ENCODE data around the gene VPS37B. TPM values are rescaled to one million over a fixed set of nuclear protein-coding genes. Genes with fewer than 3 reads are reported as not detected.

VPS37B gene
- total RNA-seq, 1 donor from 2014 or later: 22.9 TPM

DNA sequence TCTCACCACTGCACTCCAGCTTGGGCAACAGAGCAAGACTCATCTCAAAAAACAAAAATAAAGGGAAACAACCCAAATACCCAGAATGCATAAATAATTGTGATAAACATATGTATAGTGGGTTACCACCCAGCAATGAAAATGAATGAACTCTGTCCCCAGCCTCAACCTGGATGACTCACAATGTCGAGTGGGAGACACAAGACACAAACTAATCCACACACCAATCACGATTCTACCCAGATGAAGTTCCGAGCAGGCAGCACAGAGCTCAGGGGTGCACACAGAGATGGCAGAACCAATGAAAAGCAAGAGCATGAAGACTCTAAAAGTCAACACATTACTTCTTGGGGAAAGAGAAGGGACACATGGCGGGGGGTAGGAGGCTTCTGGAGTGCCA lies 43.2 kb upstream of the VPS37B start:
- Mint-ChIP-seq H3K4me3 (ENCODE audit: low read depth) (no peak overlapping the region), H3K36me3 (ENCODE audit: insufficient read depth) (no peaks in the 10 kb centered on the region), H3K9me3 (ENCODE audit: low read depth) (no peaks in the 10 kb centered on the region), H3K27me3 (no peaks in the 10 kb centered on the region), H3K27ac (no peak overlapping the region), H3K4me1 (ENCODE audit: low read depth) (no peaks in the 10 kb centered on the region)
- TF ChIP-seq, protein P1, sequence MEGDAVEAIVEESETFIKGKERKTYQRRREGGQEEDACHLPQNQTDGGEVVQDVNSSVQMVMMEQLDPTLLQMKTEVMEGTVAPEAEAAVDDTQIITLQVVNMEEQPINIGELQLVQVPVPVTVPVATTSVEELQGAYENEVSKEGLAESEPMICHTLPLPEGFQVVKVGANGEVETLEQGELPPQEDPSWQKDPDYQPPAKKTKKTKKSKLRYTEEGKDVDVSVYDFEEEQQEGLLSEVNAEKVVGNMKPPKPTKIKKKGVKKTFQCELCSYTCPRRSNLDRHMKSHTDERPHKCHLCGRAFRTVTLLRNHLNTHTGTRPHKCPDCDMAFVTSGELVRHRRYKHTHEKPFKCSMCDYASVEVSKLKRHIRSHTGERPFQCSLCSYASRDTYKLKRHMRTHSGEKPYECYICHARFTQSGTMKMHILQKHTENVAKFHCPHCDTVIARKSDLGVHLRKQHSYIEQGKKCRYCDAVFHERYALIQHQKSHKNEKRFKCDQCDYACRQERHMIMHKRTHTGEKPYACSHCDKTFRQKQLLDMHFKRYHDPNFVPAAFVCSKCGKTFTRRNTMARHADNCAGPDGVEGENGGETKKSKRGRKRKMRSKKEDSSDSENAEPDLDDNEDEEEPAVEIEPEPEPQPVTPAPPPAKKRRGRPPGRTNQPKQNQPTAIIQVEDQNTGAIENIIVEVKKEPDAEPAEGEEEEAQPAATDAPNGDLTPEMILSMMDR (IDR thresholded peaks at IDR 0.05; ENCODE audit: unreplicated experiment): no peak
- no peak for DNase-seq (ENCODE audit: low spot score, unreplicated experiment)

DNA sequence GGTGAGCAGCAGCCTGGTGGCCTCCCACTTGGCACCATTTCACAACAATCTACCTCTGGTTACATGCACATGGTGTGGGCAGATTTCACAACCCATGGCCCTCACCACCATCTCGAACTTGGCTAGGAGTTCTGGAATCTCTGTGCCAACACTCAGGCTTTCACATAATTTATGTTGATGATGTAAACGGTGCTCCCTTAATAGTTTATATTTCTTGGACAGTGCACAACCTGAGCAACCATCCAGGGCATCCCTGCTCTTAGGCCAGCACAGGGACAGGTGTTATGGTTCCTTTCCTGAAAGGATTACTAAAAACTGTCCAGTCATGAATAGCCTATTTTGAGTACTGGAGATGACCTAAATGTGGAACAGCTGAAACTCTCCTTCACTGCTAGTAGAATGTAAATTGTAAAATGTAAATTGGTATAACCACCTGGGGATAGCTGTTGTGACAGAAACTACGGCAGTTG lies 41.7 kb upstream of the VPS37B start:
- DNase-seq (ENCODE audit: low spot score, unreplicated experiment): no peak
- H3K4me1 Mint-ChIP-seq (ENCODE audit: low read depth): no peaks in the 10 kb centered on the region
- H3K27me3 Mint-ChIP-seq: no peaks in the 10 kb centered on the region
- no peaks in the 10 kb centered on the region for H3K36me3 Mint-ChIP-seq (ENCODE audit: insufficient read depth)
- no peaks in the 10 kb centered on the region for H3K9me3 Mint-ChIP-seq (ENCODE audit: low read depth)
- TF ChIP-seq, protein P1 (IDR thresholded peaks at IDR 0.05; ENCODE audit: unreplicated experiment): no peak
- no peak overlapping the region for H3K4me3 Mint-ChIP-seq (ENCODE audit: low read depth)
- H3K27ac Mint-ChIP-seq: no peak overlapping the region

GRCh38 chr12:122935318-122935717 lies 39.4 kb upstream of the VPS37B start:
- DNase-seq (ENCODE audit: low spot score, unreplicated experiment): no peak
- Mint-ChIP-seq H3K27me3 (no peaks in the 10 kb centered on the region), H3K9me3 (ENCODE audit: low read depth) (no peaks in the 10 kb centered on the region), H3K27ac (no peak overlapping the region), H3K36me3 (ENCODE audit: insufficient read depth) (no peaks in the 10 kb centered on the region), H3K4me3 (ENCODE audit: low read depth) (no peak overlapping the region), H3K4me1 (ENCODE audit: low read depth) (no peaks in the 10 kb centered on the region)
- TF ChIP-seq, protein P1 (IDR thresholded peaks at IDR 0.05; ENCODE audit: unreplicated experiment): no peak

- H3K4me1 Mint-ChIP-seq (ENCODE audit: low read depth): no peaks in the 10 kb centered on the region
- TF ChIP-seq, protein P1 (IDR thresholded peaks at IDR 0.05; ENCODE audit: unreplicated experiment): no peak
- no peak overlapping the region for H3K4me3 Mint-ChIP-seq (ENCODE audit: low read depth)
- H3K36me3 Mint-ChIP-seq (ENCODE audit: insufficient read depth): no peaks in the 10 kb centered on the region
- no peaks in the 10 kb centered on the region for H3K9me3 Mint-ChIP-seq (ENCODE audit: low read depth)
- DNase-seq (ENCODE audit: low spot score, unreplicated experiment): no peak
- no peaks in the 10 kb centered on the region for H3K27me3 Mint-ChIP-seq
- H3K27ac Mint-ChIP-seq: no peak overlapping the region
These were observed 38.8 kb upstream of the VPS37B start for GRCh38 chr12:122934722-122935121.

GRCh38 chr12:122932207-122932606 lies 36.3 kb upstream of the VPS37B start:
- H3K4me3 Mint-ChIP-seq (ENCODE audit: low read depth): no peak overlapping the region
- no peak for DNase-seq (ENCODE audit: low spot score, unreplicated experiment)
- no peaks in the 10 kb centered on the region for H3K36me3 Mint-ChIP-seq (ENCODE audit: insufficient read depth)

More at GRCh38 chr12:122932207-122932606, 36.3 kb upstream of the VPS37B start:
- H3K27me3 Mint-ChIP-seq: no peaks in the 10 kb centered on the region
- no peaks in the 10 kb centered on the region for H3K9me3 Mint-ChIP-seq (ENCODE audit: low read depth)
- no peaks in the 10 kb centered on the region for H3K4me1 Mint-ChIP-seq (ENCODE audit: low read depth)
- no peak overlapping the region for H3K27ac Mint-ChIP-seq
- TF ChIP-seq, protein P1 (IDR thresholded peaks at IDR 0.05; ENCODE audit: unreplicated experiment): no peak

Data from progenitor cell of endocrine pancreas (in vitro differentiated cells).